NCI-H524 (cell line): ENCODE results near the gene RABEPK.
"Not testable (repeated sequence)": the region's sequence is repeated elsewhere in the genome, so short reads cannot be mapped to it uniquely, and the experiment has no call there.

Source experiments
- DNase-seq, 2 experiments: peaks; one replicate each; lab custom pipeline; 2025; lab: John Stamatoyannopoulos, UW

Gene RABEPK

GRCh38 chr9:125195591-125195990, 4.8 kb upstream of the RABEPK start:
- DNase-seq: not testable (repeated sequence)

DNA sequence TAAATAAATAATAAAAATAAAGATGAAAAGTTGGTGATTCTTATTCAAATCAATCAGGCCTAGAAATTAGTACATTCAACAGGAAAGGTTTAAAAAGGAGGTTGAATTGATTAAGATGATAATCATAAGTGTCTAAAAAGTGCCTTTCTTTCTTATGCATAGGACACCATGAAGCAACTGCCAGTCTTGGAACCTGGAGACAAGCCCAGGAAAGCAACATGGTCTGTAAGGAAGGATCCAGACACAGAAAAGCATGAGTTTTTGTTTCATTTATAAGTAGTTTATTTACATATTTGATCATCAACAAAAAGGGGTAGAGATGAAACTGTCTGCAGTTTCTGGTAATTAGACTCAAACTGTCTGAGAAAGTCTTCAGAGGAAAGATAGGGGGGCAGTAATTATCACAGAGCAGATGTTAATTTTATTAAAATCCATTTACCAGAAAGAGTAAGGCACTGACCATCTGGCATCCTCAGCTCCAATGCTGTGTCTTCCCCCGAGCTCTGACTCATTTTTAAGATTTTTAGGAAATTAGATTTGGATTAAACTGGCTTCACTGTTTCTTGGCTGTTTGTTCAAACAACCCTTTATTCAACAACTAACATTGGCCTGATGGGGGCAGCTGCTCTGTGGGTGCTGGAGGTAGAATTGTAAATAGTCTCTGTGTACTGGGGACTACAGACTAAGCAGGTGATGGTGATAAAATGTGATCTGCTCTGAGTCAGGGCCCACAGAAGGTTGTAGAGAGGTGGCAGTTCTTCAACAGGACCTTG, 2.7 kb downstream of the RABEPK start:
- DNase-seq: peak; percentile 90 to 98

DNA sequence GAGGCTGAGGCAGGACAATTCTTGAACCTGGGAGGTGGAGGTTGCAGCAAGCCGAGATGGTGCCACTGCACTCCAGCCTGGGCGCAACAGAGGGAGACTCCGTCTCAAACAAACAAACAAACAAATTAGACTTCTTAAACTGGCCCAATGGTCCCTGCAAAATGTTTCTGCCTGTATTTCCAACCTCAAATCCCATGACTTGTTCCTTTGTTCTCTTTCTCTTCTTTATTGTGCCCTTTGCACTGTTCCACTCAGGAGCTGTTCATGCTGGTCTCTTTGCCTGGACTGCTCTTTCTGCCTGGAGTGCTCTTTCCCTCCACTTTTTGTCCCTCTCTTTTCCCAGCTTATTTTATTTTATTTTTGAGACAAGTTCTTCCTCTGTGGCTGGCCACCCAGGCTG, 4.1 kb downstream of the RABEPK start:
- no peak for DNase-seq

GRCh38 chr9:125214186-125214585, 13.8 kb downstream of the RABEPK start:
- no peak for DNase-seq

GRCh38 chr9:125218621-125219020, 18.3 kb downstream of the RABEPK start:
- DNase-seq: no peak

DNA sequence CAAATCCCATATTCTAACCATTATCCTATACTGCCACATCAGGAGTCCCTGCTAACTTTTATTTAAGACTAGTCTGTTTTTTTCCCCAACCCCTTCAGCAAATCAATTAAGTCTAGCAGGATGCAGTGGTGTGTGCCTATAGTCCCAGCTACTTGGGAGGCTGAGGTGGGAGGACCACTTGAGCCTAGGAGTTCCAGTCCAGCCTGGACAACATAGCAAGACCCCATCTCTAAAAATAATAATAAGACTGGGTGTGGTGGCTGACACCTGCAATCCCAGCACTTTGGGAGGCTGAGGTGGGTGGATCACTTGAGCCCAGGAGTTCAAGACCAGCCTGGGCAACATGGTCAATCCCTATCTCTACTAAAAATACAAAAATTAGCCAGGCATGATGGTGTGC, 24.5 kb downstream of the RABEPK start:
- DNase-seq: not testable (repeated sequence)

- DNase-seq: no peak
These were observed 27.4 kb downstream of the RABEPK start for GRCh38 chr9:125227761-125228160.

DNA sequence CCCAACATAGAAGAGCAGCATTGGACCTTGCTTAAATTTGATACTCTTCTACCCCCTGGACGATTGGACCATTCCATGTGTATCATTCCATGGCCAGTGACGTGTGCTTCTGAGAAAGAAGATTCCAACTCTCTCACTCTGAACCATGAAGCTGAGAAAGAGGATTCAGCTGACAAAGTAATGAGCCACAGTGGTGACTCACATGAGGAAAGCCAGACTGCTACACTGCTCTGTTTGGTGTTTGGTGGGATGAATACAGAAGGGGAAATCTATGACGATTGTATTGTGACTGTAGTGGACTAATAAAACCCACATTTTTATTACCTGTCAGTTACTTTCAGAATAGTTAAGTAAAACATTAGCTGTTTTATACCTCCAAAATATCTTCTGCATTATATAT, 33.3 kb downstream of the RABEPK start:
- DNase-seq: no peak

DNA sequence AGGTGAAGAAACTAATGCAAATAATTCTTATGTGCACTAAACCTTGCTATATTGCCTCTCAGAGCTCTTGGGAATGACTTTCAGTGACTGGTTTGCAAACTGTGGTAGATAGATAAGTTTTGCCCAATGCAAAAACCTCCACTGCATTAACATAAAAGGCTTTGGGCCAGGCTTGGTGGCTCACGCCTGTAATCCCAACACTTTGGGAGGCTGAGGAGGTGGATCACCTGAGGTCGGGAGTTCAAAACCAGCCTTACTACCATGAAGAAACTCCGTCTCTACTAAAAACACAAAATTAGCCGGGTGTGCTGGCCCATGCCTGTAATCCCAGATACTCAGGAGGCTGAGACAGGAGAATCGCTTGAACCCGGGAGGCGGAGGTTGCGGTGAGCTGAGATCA, 33.8 kb downstream of the RABEPK start:
- DNase-seq: not testable (repeated sequence)

- DNase-seq: no peak
These were observed 35.6 kb downstream of the RABEPK start for GRCh38 chr9:125235804-125236519.

GRCh38 chr9:125236520-125237159, 36.3 kb downstream of the RABEPK start:
- not testable (repeated sequence) for DNase-seq

DNA sequence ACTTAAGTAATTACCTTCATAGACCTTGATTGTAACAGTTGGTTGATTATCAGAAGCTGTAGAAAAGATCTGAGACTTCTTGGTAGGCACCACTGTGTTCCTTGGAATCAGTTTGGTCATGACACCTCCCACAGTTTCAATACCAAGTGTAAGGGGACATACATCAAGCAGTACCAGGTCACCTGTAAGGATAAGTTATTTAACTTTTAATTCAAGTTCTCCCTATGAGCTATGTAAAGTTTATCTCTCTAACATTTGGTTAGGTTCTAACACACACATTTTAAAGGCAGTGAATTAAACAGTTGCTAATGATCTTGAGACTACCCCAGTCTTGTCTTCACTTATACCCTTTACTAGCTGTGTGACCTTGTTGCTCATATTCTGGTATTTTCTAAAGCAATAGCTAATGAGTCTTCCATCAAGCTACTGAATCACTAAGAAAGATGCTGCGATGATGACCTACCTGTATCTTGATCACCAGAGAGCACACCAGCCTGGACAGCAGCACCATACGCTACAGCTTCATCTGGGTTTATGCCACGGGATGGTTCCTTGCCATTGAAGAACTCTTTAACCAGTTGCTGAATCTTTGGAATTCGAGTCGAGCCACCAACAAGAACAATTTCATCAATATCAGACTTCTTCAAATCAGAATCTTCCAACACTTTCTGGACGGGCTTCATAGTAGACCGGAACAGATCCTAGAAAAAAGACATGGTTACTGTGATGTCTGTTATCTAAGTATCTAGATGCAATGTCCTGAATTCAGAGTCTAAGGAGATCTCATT, 38.0 kb downstream of the RABEPK start:
- DNase-seq: no peak

DNA sequence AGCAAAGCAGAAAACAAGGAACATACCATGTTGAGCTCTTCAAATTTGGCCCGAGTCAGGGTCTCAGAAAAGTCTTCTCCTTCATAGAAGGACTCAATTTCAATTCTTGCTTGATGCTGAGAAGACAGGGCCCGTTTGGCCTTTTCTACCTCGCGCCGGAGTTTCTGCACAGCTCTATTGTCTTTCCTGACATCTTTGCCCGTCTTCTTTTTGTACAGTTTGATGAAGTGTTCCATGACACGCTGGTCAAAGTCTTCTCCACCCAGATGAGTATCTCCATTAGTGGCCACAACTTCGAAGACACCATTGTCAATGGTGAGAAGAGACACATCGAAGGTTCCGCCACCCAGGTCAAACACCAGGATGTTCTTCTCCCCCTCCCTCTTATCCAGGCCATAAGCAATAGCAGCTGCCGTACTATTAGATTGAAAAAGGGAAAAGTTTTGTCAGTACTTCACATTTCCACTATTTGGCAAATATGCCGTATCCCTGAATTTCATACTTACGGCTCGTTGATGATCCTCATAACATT, 38.6 kb downstream of the RABEPK start:
- no peak for DNase-seq

GRCh38 chr9:125239631-125240597, 39.6 kb downstream of the RABEPK start:
- DNase-seq: no peak

DNA sequence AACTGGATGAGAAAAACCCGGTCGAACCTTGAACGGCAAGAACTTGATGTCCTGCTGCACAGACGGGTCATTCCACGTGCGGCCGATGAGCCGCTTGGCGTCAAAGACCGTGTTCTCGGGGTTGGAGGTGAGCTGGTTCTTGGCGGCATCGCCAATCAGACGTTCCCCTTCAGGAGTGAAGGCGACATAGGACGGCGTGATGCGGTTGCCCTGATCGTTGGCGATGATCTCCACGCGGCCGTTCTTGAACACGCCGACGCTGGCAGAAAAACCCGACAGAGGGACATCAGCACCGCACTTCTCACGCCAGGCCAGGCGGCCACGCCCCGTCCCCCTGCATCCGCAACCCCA, 40.3 kb downstream of the RABEPK start:
- peak in 1 of 2 experiments; percentile 60 for DNase-seq

- peak; percentile 100 for DNase-seq
These were observed 40.9 kb downstream of the RABEPK start, which contains the start of gene HSPA5 for GRCh38 chr9:125241000-125241862. HSPA5 (minus strand) TSS chr9:125241343; CDS start chr9:125241126, 217 bp downstream.

GRCh38 chr9:125241863-125242739, 41.8 kb downstream of the RABEPK start:
- DNase-seq: peak in 1 of 2 experiments; percentile 50

GRCh38 chr9:125243792-125244260, 43.5 kb downstream of the RABEPK start:
- no peak for DNase-seq
